Ramos (cell line): ENCODE results near the gene CAND2.

ENCODE experiments used
- in situ Hi-C: fragments of 300-500 bp; cut with MboI; formaldehyde crosslinking; loops from one replicate; pipeline ENCODE4 v1.14.3; 2022; ENCODE audit warnings: low sequenced_read_pairs; ENCODE audit not compliant: unreplicated experiment

The CAND2 gene

DNA sequence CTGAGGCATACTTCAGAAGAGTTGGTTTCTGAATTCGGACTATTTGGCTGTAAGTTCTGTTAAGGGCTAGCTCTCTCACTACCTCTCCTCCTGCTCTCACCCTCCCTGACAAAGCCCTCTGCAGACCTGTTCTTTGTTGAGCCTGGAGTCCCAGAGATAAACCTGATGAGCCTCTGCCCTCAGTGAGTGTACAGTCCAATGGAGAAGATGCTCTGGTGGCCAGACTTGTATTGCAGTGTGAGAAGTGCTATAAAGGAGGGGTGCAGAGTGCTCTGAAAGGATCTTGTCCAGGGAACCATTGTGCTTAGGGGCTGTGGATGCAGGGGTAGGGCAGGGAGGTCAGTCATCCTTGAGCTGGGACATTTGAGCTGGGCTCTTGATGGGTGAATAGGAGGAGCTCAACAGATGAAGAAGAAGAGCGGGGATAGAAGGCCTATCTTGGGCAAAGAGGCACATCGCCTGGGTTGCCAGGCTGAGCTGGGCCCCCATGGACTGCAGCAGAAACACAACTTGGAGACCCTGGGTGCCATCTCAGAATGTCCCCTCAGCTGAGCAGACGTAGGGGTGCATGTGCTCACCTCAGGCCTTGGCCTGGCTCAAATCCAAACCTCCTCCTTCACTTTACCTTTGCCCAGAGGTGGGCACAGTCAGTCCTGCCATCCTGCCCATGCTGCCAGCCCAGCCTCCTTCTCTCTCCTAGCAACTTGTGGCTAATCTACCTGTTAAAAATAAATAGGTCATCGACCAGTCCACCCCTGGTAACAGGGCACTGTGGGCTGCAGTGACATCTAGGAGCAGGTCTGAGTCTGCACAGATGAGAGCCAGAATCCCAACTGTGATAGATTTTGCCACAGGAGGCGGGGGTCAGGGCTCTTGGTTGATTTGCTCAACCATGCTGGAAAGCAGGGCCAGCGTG lies 3.3 kb downstream of the CAND2 start:
- in situ Hi-C loops = no loop called here

DNA sequence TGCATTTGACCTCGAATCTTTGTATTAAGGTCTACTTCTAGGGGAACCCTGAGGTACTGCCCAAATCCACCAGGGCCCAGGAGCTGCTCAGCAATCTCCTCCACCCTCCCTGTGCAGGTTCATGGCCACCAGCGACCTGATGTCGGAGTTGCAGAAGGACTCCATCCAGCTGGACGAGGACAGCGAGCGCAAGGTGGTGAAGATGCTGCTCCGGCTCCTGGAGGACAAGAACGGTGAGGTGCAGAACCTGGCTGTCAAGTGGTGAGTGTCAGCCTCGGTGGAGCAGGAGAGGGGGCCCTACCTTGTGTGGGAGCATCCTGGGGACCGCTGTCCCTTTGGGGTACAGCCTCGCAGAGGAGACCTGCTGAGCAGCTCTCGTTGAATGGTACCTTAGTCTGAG lies 6.9 kb downstream of the CAND2 start:
- in situ Hi-C loops = no loop called here

DNA sequence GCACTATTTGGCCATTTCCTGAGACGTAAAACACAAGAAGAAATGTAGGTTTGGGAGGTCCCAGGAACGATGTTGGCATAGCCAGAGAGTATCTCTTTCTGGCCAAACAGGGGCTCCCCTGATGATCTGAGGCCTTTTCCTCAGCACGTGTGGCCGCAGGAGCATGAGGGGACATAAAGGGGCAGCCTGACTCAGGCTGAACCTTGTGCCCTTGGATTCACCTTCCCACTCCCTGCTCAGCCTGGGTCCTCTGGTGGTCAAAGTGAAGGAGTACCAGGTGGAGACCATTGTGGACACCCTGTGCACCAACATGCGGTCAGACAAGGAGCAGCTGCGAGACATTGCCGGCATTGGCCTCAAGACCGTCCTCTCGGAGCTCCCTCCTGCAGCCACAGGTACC lies 10.6 kb downstream of the CAND2 start:
- in situ Hi-C loops = no loop called here

DNA sequence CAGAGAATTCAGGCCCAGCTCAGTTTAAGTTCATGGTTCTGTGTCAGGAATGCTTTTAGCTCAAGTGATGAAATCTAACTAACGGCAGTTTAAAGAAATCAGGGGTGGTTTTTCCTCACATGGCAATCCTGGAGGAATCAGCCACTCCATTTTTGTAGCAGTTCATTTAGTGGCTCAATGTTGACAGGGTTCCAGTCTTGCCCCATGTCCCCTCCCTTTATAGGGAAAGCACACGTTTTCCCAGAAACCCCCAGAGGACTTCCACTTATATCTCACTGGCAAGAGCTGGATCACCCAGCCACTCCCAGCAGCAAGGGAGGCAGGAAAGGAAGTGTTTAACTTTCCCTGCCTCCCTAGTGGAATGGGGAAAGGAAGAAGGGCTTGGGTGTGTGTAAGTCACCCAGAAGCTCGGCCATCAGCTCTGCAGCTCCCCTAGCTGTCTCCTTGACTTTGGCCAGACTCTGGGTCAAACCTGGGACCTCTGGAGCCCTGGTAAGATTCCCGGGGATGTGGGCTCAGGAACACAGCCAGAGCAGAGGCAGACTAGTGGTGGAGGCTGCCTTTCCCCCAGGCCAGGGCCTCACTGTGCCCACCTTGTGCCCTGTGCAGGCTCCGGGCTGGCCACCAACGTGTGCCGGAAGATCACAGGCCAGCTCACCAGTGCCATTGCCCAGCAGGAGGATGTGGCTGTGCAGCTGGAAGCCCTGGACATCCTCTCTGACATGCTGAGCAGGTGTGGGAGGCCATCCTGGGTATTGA lies 11.3 kb downstream of the CAND2 start:
- in situ Hi-C loops = no loop called here

DNA sequence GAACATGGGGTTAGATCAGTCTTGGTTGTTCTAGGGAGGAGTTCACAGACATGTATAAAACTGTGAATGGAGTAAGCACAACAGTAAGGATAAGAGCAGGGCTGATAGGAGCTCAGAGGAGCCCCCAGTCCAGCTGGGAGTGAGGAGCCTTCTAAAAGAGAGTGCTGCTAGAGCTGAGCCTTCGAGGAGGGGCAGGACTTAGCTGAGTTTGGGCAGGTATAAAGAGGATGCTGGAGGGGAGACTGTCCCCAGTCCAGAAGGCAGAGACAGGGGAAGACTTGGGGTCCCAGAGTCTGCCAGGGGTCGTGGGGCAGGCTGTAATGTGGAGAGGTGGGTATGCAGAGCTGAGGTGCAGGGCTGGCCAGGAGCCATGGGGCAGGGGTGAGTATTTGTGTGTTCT lies 12.1 kb downstream of the CAND2 start:
- in situ Hi-C loops = no loop called here

DNA sequence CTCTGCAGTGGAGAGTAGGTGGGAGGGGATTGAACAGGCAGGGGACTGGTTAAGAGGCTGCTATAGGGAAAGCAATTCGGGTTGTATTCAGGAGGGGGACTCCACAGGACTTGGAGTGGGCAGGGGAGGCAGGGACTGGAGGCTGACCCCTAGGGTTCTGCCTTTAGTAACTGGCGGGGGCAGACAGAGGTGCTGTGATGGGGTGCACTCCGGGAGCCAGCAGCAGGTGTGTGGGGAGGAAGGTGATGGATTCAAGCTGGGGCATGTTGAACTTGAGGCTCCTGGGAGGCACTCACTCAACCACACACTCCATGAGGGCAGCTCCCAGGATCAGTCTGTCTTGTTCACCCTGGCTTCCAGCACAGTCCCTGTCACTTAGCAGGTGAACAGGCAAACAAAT lies 12.5 kb downstream of the CAND2 start:
- in situ Hi-C loops = no loop called here

DNA sequence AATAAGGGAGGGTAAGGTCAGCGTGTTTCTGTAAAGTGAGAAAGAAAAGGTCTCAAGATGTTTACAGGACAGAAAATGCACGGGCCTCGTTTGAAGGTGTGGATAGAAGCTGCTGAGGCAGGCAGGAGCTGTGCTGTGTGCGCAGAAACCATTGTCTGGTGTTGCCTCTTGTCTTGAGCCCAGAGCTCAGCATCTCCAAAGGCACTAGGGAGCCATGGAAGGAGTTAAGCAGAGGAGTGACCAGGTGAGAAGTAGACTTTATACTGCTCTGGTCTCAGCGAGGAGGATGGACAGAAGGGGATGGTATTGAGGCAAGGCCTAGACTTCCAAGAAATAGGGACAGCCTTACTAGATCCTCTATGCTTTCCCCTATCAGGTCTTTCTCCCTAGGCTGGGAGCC lies 13.0 kb downstream of the CAND2 start:
- in situ Hi-C loops = no loop called here

DNA sequence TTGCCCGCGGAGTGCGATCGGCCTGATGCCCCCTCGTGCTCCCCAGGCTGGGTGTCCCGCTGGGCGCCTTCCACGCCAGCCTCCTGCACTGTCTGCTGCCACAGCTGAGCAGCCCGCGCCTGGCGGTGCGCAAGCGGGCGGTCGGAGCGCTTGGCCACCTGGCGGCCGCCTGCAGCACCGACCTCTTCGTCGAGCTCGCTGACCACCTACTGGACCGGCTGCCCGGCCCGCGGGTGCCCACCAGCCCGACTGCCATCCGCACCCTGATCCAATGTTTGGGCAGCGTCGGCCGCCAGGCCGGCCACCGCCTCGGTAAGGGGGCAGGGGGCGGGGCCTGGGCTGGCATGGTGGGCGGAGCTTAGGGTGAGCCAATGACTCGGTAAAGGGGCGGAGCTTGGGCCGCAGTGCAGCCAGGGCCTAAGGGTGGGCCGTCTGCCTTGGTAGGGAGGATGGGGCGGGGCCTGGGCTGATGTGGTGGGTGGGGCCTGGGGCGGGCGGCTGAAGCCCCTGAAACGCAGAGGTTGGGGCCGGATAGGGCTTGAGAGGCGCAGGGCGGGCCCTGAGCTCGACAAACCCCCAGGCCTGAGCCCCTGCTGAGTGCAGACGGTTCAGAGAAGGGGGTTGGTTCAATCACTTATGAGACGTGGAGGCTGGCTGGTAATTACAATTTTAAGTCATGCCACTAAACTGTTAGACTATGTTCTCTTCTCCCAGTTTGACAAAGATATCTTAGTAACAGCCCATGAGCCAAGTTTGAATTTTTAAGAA lies 13.7 kb downstream of the CAND2 start:
- in situ Hi-C loops = no loop called here

DNA sequence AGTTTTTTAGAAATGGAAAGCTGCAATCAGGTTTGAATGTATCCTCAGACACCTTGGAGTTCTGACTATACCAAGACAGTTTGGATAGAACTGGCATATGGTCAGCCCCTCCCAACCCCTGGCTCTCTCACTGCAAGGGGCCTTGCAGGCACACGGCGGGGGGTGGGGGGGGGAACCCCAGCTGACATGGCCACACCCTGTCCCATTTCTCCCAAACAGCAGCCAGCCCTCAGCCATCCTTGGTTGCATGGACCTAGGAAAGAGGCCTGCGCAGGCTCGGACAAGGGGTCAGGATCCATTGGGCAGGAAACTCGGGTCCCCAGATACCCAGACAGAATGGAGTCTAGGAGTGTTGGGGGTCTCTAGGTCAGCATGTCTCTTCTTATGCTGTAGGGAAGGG lies 14.5 kb downstream of the CAND2 start:
- in situ Hi-C loops = no loop called here

DNA sequence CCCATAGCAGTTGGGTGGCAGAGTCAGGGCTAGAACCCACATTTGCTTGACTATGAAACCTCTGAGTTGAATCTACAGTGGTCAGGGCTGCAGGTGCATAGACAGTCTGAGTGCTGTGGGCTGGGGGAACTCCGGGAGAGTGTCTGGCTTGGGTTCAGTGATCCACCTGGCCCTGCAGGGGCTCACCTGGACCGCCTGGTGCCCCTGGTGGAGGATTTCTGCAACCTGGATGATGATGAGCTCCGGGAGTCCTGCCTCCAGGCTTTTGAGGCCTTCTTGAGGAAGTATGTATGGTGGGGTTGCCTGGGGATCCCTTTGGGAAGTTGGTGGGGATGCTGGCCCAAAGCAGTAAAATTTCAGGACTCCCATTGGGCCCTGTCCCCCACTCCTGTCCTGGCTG lies 16.3 kb downstream of the CAND2 start:
- in situ Hi-C loops = no loop called here

DNA sequence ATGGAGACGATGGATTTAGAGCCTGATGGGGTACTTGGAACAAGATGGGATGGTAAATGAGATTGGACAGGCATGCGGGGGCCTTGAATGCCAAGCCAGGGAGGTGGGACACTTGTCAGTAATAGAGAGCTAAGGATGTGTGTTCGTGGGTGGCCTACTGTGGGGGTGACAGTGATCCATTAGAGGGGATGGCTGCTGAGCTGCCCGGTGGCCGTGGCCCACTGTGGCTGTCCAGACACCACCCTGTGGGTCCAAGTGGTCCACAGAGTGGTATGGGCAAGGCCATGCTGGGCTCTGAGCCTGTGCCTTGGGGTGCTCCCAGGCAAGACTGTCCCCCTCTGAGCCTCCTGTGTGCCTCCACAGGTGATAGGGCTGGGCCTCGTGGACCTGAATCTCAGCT lies 17.5 kb downstream of the CAND2 start:
- in situ Hi-C loops = no loop called here

DNA sequence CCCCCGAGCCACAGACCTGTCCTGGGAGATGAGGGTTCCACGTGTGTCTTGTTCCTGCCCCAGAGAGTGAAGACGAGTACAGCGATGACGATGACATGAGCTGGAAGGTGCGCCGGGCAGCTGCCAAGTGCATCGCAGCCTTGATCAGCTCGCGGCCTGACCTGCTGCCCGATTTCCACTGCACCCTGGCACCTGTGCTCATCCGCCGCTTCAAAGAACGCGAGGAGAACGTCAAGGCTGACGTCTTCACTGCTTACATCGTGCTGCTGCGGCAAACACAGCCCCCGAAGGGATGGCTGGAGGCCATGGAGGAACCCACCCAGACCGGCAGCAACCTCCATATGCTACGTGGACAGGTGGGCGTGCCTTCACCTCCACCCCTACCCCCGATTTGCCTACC lies 18.6 kb downstream of the CAND2 start:
- in situ Hi-C loops = no loop called here

DNA sequence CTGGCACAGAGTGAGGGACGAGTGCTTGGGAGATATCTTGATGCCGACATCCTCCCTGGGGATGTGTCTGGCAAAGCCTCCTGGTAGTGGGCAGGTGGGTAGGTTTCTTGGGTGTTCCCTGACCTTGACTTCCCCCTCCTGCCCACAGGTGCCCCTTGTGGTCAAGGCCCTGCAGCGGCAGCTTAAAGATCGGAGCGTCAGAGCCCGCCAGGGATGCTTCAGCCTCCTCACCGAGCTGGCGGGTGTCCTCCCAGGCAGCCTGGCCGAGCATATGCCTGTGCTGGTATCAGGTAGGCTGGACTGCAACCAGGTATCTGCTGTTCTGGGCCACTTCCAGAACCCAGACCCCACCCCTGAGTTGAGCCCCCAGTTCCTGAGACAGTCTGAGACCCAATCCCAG lies 19.2 kb downstream of the CAND2 start:
- in situ Hi-C loops = no loop called here

DNA sequence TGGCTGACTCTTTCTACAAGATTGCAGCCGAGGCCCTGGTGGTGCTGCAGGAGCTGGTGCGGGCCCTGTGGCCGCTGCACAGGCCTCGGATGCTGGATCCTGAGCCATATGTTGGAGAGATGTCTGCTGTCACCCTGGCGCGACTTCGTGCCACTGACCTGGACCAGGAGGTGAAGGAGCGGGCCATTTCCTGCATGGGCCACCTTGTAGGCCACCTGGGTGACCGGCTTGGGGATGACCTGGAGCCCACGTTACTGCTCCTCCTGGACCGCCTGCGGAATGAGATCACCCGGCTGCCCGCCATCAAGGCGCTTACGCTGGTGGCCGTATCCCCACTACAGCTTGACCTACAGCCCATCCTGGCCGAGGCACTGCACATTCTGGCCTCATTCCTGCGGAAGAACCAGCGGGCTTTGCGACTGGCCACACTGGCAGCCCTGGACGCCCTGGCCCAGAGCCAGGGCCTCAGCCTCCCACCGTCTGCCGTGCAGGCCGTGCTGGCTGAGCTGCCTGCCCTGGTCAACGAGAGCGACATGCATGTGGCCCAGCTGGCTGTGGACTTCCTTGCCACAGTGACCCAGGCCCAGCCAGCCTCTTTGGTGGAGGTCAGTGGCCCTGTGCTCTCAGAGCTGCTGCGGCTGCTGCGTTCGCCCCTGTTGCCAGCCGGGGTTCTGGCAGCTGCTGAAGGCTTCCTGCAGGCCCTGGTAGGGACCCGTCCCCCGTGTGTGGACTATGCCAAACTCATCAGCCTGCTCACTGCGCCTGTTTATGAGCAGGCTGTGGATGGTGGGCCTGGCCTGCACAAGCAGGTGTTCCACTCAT lies 20.3 kb downstream of the CAND2 start:
- in situ Hi-C loops = no loop called here

DNA sequence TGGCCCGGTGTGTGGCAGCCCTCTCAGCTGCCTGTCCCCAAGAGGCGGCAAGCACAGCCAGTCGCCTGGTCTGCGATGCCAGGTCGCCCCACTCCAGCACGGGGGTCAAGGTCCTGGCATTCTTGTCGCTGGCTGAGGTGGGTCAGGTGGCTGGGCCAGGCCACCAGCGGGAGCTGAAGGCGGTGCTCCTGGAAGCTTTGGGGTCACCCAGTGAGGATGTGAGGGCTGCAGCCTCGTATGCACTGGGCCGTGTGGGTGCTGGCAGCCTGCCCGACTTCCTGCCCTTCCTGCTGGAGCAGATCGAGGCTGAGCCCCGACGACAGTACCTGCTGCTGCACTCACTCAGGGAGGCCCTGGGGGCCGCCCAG lies 20.8 kb downstream of the CAND2 start:
- in situ Hi-C loops = no loop called here

DNA sequence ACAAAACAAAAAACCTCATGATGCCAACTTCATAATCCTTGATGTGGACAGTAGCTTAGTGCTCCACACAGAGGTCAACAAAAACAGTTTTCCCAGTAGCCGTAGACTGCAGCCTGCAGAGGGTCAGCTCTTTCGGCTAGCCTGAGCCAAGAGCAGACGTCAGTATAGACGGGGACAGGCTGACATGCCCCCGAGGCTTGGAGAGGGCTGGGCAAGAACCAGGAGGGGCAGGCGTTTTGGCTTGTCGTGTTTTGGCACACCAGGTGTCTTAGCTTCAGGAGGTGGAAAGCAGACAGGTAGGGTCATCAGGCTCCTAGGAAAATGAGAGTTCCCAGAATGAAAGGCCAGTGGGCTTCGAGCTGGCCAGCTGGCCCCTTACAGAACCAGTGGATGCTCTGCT lies 21.8 kb downstream of the CAND2 start:
- in situ Hi-C loops = no loop called here

DNA sequence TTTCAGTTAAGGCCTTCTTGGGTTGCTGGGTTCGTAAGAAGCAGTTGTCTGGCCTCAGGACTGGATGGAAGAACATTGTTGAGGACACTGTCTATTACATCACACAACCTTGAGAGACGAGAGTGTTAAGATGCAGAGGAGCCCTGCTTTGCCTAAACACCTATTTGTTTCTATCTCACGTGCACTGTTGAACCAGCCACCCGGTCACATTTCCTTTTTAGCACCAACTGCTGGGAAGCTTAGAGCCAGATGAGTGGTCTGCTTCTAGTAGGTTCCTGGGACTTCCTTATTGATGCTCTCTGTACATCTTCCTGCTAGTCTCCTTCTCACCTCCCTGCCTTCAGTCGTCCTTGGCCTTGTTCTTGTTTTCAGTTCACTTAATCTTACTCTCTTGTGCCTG lies 22.3 kb downstream of the CAND2 start:
- in situ Hi-C loops = no loop called here

DNA sequence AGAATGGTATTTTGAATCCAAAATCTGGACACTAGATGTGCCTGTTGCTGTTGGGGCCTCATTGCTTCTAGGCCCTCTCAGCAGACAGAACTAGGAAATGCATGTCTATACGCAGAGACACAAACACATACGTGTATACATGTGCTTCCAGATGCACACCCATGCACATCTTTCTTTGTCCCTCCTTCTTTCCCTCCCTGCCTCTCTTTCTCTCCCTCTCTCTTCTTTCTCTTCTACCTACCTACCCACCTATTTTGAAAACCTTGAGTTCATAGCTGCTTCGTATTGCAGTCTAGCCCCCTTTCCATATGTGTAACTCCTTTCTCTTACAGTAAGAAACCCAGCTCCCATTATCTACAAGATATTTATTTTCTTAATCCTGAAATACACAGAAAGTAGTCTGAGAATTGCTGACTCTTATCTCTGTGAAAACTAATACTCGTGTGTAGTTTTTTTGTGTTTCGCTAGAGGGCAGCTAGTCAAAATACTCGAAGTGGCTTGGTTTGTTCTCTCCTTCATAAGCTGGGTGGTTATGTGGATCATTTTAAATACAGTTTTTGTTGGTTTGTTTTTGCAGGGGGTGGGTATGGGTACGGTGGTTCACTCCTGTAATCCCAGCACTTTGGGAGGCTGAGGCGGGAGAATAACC lies 26.4 kb downstream of the CAND2 start:
- in situ Hi-C loops = no loop called here

DNA sequence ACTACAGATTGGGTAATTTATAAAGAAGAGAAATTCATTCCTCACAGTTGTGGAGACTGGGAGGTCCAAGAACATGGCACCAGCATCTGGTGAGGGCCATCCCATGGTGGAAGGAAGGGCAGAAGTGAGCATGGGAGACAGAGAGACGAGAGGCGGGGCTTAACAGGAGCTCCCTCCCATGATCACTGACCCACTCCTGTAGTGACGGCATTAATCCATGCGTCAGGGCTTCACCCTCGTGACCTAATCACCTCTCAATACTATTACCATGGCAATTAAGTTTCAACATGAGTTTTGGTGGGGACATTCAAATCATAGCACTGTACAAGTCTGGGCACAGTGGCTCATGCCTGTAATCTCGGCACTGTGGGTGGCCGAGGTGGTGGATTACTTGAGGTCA lies 27.8 kb downstream of the CAND2 start:
- in situ Hi-C loops = no loop called here

DNA sequence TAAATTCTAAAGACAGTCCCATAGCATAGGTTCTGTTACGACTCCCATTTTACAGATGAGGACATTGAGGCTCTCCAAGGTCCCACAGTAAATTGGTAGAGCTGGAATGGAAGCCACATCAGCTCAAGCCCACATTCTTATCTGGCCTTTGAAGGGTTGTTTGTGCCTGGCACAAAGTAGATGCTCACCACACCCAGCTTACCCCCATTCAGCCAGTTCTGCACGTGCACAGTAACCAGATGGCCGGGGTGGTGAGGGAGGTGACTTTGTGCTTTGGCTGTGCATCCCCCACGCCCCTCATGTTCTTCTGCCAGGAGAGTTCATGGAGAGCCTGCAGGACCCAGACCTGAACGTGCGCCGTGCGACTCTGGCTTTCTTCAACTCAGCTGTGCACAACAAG lies 28.7 kb downstream of the CAND2 start:
- in situ Hi-C loops = no loop called here
